ENCODE measurements around the gene USP21.

DNA sequence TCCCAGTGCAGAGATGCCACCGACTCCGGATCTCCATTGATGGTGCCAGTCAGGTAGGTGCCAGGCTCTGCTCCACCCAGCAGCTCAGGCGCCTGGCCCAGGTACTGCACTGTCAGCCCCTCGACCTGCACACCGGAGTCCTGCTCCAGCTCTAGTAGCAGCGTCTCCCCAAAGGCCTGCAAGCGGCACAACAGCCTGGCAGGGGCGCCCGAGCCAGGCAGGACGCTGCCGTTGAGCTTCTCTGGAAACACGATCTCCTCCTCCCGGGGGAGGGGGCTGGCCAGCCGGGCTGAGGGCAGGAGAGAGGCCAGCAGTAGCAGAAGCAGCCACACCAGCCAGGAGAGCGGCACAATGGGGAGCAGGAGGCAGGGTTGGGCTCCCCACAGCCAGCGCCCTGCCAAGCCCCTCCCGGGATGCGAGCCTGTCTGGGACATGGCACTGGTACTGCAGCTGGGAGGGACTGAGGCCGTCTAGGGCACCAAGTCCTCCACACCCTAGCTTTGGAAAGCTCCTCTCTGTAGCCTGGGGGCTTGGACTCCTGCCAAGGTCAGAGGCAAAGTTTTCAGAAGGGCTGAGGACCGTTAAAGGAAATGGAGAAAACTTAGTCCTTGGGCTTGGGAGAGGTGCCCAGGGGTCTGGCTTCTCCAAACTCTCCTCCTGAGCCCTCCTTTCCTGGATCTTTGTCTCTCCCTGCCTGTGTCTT is 39.0 kb downstream of the USP21 start:
- TF ChIP-seq, protein P1, sequence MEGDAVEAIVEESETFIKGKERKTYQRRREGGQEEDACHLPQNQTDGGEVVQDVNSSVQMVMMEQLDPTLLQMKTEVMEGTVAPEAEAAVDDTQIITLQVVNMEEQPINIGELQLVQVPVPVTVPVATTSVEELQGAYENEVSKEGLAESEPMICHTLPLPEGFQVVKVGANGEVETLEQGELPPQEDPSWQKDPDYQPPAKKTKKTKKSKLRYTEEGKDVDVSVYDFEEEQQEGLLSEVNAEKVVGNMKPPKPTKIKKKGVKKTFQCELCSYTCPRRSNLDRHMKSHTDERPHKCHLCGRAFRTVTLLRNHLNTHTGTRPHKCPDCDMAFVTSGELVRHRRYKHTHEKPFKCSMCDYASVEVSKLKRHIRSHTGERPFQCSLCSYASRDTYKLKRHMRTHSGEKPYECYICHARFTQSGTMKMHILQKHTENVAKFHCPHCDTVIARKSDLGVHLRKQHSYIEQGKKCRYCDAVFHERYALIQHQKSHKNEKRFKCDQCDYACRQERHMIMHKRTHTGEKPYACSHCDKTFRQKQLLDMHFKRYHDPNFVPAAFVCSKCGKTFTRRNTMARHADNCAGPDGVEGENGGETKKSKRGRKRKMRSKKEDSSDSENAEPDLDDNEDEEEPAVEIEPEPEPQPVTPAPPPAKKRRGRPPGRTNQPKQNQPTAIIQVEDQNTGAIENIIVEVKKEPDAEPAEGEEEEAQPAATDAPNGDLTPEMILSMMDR (IDR thresholded peaks at IDR 0.05; ENCODE audit: poor library complexity, severe bottlenecking), result no peak
- TF ChIP-seq TAF1 (IDR thresholded peaks at IDR 0.05; ENCODE audit: low read depth), result no peak
- TF ChIP-seq POLR2AphosphoS5 (IDR thresholded peaks at IDR 0.05), result no peak
- TF ChIP-seq RAD21 (conservative IDR thresholded peaks at IDR 0.05), result no peak
- TF ChIP-seq MXI1 (conservative IDR thresholded peaks at IDR 0.05; ENCODE audit: poor library complexity, severe bottlenecking), result no peak
- no peak for TF ChIP-seq EZH2 (IDR thresholded peaks at IDR 0.05; ENCODE audit: borderline replicate concordance, insufficient read depth, low read length, poor library complexity, severe bottlenecking)
- TF ChIP-seq EP300 (conservative IDR thresholded peaks at IDR 0.05; ENCODE audit: poor library complexity, severe bottlenecking), result no peak
- TF ChIP-seq, protein P2, sequence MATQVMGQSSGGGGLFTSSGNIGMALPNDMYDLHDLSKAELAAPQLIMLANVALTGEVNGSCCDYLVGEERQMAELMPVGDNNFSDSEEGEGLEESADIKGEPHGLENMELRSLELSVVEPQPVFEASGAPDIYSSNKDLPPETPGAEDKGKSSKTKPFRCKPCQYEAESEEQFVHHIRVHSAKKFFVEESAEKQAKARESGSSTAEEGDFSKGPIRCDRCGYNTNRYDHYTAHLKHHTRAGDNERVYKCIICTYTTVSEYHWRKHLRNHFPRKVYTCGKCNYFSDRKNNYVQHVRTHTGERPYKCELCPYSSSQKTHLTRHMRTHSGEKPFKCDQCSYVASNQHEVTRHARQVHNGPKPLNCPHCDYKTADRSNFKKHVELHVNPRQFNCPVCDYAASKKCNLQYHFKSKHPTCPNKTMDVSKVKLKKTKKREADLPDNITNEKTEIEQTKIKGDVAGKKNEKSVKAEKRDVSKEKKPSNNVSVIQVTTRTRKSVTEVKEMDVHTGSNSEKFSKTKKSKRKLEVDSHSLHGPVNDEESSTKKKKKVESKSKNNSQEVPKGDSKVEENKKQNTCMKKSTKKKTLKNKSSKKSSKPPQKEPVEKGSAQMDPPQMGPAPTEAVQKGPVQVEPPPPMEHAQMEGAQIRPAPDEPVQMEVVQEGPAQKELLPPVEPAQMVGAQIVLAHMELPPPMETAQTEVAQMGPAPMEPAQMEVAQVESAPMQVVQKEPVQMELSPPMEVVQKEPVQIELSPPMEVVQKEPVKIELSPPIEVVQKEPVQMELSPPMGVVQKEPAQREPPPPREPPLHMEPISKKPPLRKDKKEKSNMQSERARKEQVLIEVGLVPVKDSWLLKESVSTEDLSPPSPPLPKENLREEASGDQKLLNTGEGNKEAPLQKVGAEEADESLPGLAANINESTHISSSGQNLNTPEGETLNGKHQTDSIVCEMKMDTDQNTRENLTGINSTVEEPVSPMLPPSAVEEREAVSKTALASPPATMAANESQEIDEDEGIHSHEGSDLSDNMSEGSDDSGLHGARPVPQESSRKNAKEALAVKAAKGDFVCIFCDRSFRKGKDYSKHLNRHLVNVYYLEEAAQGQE (IDR thresholded peaks at IDR 0.05; ENCODE audit: borderline replicate concordance), result no peak
- no peak for TF ChIP-seq SMC3 (conservative IDR thresholded peaks at IDR 0.05; ENCODE audit: poor library complexity)

All from neural cell (in vitro differentiated cells).